Endothelial cell (in vitro differentiated cells): ENCODE results near the gene SAMD11. TPM values are rescaled to one million over a fixed set of nuclear protein-coding genes. Genes with fewer than 3 reads are reported as not detected.

Experiments used
- DNase-seq: peaks from one replicate; pipeline ENCODE4 v3.0.0; 2021; ENCODE audit warnings: low spot score
- H3K27ac Mint-ChIP-seq: one replicate; pipeline ENCODE4 v1.8.0; 2021; ENCODE audit warnings: mixed read lengths, inconsistent platforms; ENCODE audit not compliant: unreplicated experiment
- H3K27me3 Mint-ChIP-seq: one replicate; pipeline ENCODE4 v1.8.0; 2021; ENCODE audit warnings: mild to moderate bottlenecking, moderate library complexity, mixed read lengths, inconsistent platforms; ENCODE audit not compliant: unreplicated experiment
- H3K36me3 Mint-ChIP-seq: one replicate; pipeline ENCODE4 v1.8.0; 2021; ENCODE audit warnings: mild to moderate bottlenecking, low read depth, mixed read lengths, inconsistent platforms; ENCODE audit not compliant: unreplicated experiment
- H3K4me1 Mint-ChIP-seq: one replicate; pipeline ENCODE4 v1.8.0; 2021; ENCODE audit warnings: mild to moderate bottlenecking, mixed read lengths, inconsistent platforms; ENCODE audit not compliant: unreplicated experiment
- H3K4me3 Mint-ChIP-seq: one replicate; pipeline ENCODE4 v1.8.0; 2021; ENCODE audit warnings: mild to moderate bottlenecking, mixed read lengths, inconsistent platforms; ENCODE audit not compliant: unreplicated experiment
- H3K9me3 Mint-ChIP-seq: one replicate; pipeline ENCODE4 v1.8.0; 2021; ENCODE audit warnings: mixed read lengths, inconsistent platforms; ENCODE audit not compliant: unreplicated experiment
- CTCF ChIP-seq: fragments of 200-600 bp; sonication (generic); IDR thresholded peaks from one replicate; pipeline ENCODE4 v1.5.0; 2021; ENCODE audit warnings: antibody characterized with exemption; ENCODE audit not compliant: unreplicated experiment
- total RNA-seq: library from RNA; stranded (reverse); fragmentation: NEBNext Ultra II Directional; extraction: Animal tissue kit (Norgen Biotek cat#: 25700); gene quantifications from one replicate; pipeline ENCODE4 v1.2.1, GENCODE V29; 2021; ENCODE audit not compliant: unreplicated experiment

SAMD11 gene
- total RNA-seq, 1 donor from 2014 or later = not detected

GRCh38 chr1:951364-951763, 27.6 kb downstream of the SAMD11 start:
- H3K27me3 Mint-ChIP-seq = peaks cover 8% of the 10 kb centered on the region
- no peaks in the 10 kb centered on the region for H3K4me1 Mint-ChIP-seq
- TF ChIP-seq CTCF = no peak
- no peak for DNase-seq
- H3K4me3 Mint-ChIP-seq = peak overlapping the region; percentile 63
- peaks cover 35% of the 10 kb centered on the region for H3K36me3 Mint-ChIP-seq
- peak overlapping the region; percentile 31 for H3K27ac Mint-ChIP-seq
- no peaks in the 10 kb centered on the region for H3K9me3 Mint-ChIP-seq

GRCh38 chr1:952201-952600, 28.5 kb downstream of the SAMD11 start:
- DNase-seq = no peak
- H3K27ac Mint-ChIP-seq = no peak overlapping the region
- H3K4me1 Mint-ChIP-seq = no peaks in the 10 kb centered on the region
- peaks cover 39% of the 10 kb centered on the region for H3K36me3 Mint-ChIP-seq
- peaks cover 11% of the 10 kb centered on the region for H3K27me3 Mint-ChIP-seq
- TF ChIP-seq CTCF = no peak
- H3K9me3 Mint-ChIP-seq = no peaks in the 10 kb centered on the region
- H3K4me3 Mint-ChIP-seq = no peak overlapping the region

GRCh38 chr1:952603-953002, 28.9 kb downstream of the SAMD11 start:
- TF ChIP-seq CTCF = no peak
- Mint-ChIP-seq H3K27me3 (peaks cover 14% of the 10 kb centered on the region), H3K36me3 (peaks cover 42% of the 10 kb centered on the region), H3K9me3 (no peaks in the 10 kb centered on the region), H3K4me3 (no peak overlapping the region), H3K4me1 (peaks cover 1% of the 10 kb centered on the region), H3K27ac (no peak overlapping the region)
- DNase-seq = no peak

DNA sequence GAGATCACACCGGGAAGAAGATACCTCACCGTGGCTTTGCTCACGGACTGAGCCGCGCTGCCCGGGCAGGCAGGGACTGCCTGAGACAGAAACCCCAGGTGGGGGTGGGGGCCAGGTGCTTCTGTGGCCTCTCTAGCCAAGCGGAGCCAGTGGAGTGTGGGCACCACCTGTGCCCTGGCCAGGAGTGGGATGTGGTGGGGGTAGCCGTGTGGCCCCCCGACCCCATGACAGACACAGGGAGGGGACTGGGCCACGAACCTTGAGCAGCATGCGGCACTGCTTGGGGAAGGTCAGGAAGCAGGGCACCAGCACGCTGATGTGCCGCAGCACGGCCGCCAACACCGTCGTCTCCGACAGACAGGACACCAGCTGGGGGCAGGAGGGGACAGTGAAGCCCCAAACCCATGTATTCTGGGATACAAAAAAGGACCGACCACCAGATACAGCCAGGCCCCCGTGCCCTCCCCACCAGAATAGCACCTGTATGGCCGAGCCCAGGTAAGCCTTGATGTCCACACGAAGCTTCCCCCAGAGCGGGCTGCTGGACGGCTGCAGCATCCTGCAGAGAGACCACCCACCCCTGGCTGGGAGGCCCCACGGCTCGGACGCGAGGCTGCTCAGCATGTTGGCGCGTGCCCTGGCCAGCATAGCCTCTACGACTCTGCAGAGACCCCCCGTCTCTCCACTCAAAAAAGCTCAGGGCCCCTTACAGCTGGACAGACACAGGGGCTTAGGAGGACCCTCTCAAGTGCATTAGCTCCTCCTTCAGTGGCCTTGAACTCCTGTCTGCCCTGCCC, 30.0 kb downstream of the SAMD11 start:
- H3K36me3 Mint-ChIP-seq = peaks cover 47% of the 10 kb centered on the region
- TF ChIP-seq CTCF = no peak
- no peaks in the 10 kb centered on the region for H3K9me3 Mint-ChIP-seq
- peaks cover 7% of the 10 kb centered on the region for H3K4me1 Mint-ChIP-seq
- peak overlapping the region; percentile 21 for H3K4me3 Mint-ChIP-seq
- no peak for DNase-seq
- peaks cover 17% of the 10 kb centered on the region for H3K27me3 Mint-ChIP-seq
- no peak overlapping the region for H3K27ac Mint-ChIP-seq

DNA sequence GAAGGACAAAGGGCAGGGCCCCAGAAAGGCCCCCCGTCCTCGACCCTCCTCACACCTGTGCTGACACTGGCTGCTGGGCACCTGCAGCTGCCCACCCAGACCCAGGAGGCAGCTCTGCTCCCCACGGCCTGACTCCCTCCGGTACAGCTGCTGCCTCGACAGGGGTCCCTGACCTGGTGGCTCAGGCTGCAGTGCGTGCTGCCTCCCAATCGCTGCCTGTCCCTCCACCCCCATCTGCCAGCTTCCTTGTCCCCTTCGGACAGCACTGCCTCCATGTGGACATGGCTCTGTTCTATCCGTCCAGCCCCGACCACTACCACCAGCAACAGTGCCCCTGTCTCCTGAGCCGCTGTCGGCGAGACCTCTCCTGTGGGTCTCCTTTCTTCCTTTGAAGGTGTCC, 31.2 kb downstream of the SAMD11 start:
- peak overlapping the region; percentile 26 for H3K4me3 Mint-ChIP-seq
- H3K27me3 Mint-ChIP-seq = peaks cover 17% of the 10 kb centered on the region
- TF ChIP-seq CTCF = no peak
- H3K4me1 Mint-ChIP-seq = peaks cover 7% of the 10 kb centered on the region
- peaks cover 37% of the 10 kb centered on the region for H3K36me3 Mint-ChIP-seq
- H3K9me3 Mint-ChIP-seq = no peaks in the 10 kb centered on the region
- no peak for DNase-seq
- no peak overlapping the region for H3K27ac Mint-ChIP-seq
